Mucosa of descending colon (tissue), 3 donors: ENCODE data around the gene NPW. TPM values are rescaled to one million over a fixed set of nuclear protein-coding genes. Genes with fewer than 3 reads are reported as not detected.

ENCODE experiments used
- ATAC-seq: fragments of 200-7000 bp; cut with Tn5 transposase; one replicate; pipeline ENCODE4 v1.9.1; 2020; ENCODE audit warnings: mild to moderate bottlenecking, moderate library complexity
- DNase-seq, 3 donors: peaks; one replicate each; pipeline ENCODE4 v3.0.0-alpha.2; 2020
- H3K36me3 ChIP-seq: fragments of 200-600 bp; one replicate; pipeline ENCODE4 v1.8.0; 2021; ENCODE audit warnings: low read depth, mild to moderate bottlenecking
- H3K4me1 ChIP-seq: fragments of 200-600 bp; one replicate; pipeline ENCODE4 v1.8.0; 2021; ENCODE audit warnings: low read depth, mild to moderate bottlenecking
- H3K4me3 ChIP-seq: fragments of 200-600 bp; one replicate; pipeline ENCODE4 v1.8.0; 2021; ENCODE audit warnings: mild to moderate bottlenecking
- H3K9me3 ChIP-seq: fragments of 200-600 bp; one replicate; pipeline ENCODE4 v1.8.0; 2021; ENCODE audit warnings: mild to moderate bottlenecking
- CTCF ChIP-seq: fragments of 200-600 bp; IDR thresholded peaks from one replicate; pipeline ENCODE4 v1.8.0; 2022; ENCODE audit warnings: antibody characterized with exemption, mild to moderate bottlenecking
- intact Hi-C, 2 donors: fragments of 100-400 bp; cut with DNase I in 1 of 2; cut with micrococcal nuclease in 1 of 2; formaldehyde crosslinking; loops; one replicate each; pipeline versions ENCODE4 v1.11.0 to v1.11.1; 2022; cut with DNase I, micrococcal nuclease
- total RNA-seq, 3 donors: library from RNA; stranded (reverse); fragmentation: NEBNext Ultra II Directional in 2 of 3; extraction: Animal tissue kit (Norgen Biotek cat#: 25700) in 2 of 3; gene quantifications; one replicate each; pipeline versions ENCODE4 v1.2.1 to v1.2.4, GENCODE V29; 2021 to 2023
- donor health status: DM: no; HTN: no; CAD: no; lungs with moderate emphysema.
- donor health status: DM: no; HTN: no; CAD: no.
- donor health status: DM: no; HTN: yes; CAD: no.

NPW gene
- total RNA-seq, 3 donors from 2014 or later: 0.32 to 2.1 (median 0.60) TPM

- DNase-seq (peak in 1 of 3 donors; percentile 54), ATAC-seq (no peak)
- H3K36me3 ChIP-seq: no peaks in the 10 kb centered on the region
- intact Hi-C loops: loop anchor here (10.0 kb wide), 2 partner anchors 119 to 129 kb away; partner anchors contain the start of genes RAB26 (in 1 of the 2) and TRAF7 (in 1 of the 2)
- H3K9me3 ChIP-seq: no peaks in the 10 kb centered on the region
- peaks cover 23% of the 10 kb centered on the region for H3K4me1 ChIP-seq
- no peak for TF ChIP-seq CTCF
- H3K4me3 ChIP-seq: no peak overlapping the region
These were observed 6.4 kb downstream of the NPW start for GRCh38 chr16:2025878-2026460.

GRCh38 chr16:2026461-2027023, 7.0 kb downstream of the NPW start, which contains the start of gene NHERF2:
Gene NHERF2, plus strand, starts transcription at chr16:2026902. Its CDS starts 104 bp downstream, at chr16:2027006.
- TF ChIP-seq CTCF: no peak
- H3K9me3 ChIP-seq: no peaks in the 10 kb centered on the region
- DNase-seq: peak in 2 of 3 donors; percentile 64 to 68
- H3K4me3 ChIP-seq: peak within 1 kb of the TSS; percentile 36
- no peaks in the 10 kb centered on the region for H3K36me3 ChIP-seq
- ATAC-seq: peak; percentile 34
- intact Hi-C loops: loop anchor here (10.0 kb wide), 2 partner anchors 118 to 128 kb away; partner anchors contain the start of genes RAB26 (in 1 of the 2) and TRAF7 (in 1 of the 2)
- H3K4me1 ChIP-seq: peaks cover 23% of the 10 kb centered on the region

GRCh38 chr16:2027024-2028010, 7.7 kb downstream of the NPW start:
- peak; percentile 5 for ATAC-seq
- intact Hi-C loops: loop anchor here (10.0 kb wide), 2 partner anchors 117 to 127 kb away; partner anchors contain the start of genes RAB26 (in 1 of the 2) and TRAF7 (in 1 of the 2)
- TF ChIP-seq CTCF: no peak

GRCh38 chr16:2028146-2028545, 8.6 kb downstream of the NPW start:
- intact Hi-C loops: loop anchor here (10.0 kb wide), 2 partner anchors 117 to 127 kb away; partner anchors contain the start of genes RAB26 (in 1 of the 2) and TRAF7 (in 1 of the 2)
- peaks cover 15% of the 10 kb centered on the region for H3K4me1 ChIP-seq

More at GRCh38 chr16:2027024-2028010, 7.7 kb downstream of the NPW start:
- peak overlapping the region; percentile 36 for H3K4me3 ChIP-seq
- H3K36me3 ChIP-seq: no peaks in the 10 kb centered on the region
- peak in 2 of 3 donors; percentile 42 to 61 for DNase-seq
- peaks cover 23% of the 10 kb centered on the region for H3K4me1 ChIP-seq
- no peaks in the 10 kb centered on the region for H3K9me3 ChIP-seq

More at GRCh38 chr16:2028146-2028545, 8.6 kb downstream of the NPW start:
- Histone ChIP-seq H3K4me3 (no peak overlapping the region), H3K36me3 (no peaks in the 10 kb centered on the region), H3K9me3 (no peaks in the 10 kb centered on the region)
- DNase-seq (no peak), ATAC-seq (no peak)
- TF ChIP-seq CTCF: no peak
